Activated CD4-positive, alpha-beta memory T cell treated with anti-CD3 and anti-CD28 coated beads for 36 hours (primary cell): ENCODE data around the gene CDC16. TPM values are rescaled to one million over a fixed set of nuclear protein-coding genes. Genes with fewer than 3 reads are reported as not detected.

Source experiments
- CTCF ChIA-PET: fragments of 350-600 bp; sonication (Branson Sonifier 250); formaldehyde crosslinking; loops from one replicate; lab custom pipeline; 2021; ENCODE audit warnings: antibody characterized with exemption, inconsistent platforms; lab: Charles Lee
- POLR2A ChIA-PET: fragments of 350-600 bp; sonication (Branson Sonifier 250); formaldehyde crosslinking; loops from one replicate; lab custom pipeline; 2021; ENCODE audit warnings: antibody characterized with exemption; lab: Charles Lee
- DNase-seq: peaks from one replicate; pipeline ENCODE4 v3.0.0-alpha.2; 2020
- H3K27ac Mint-ChIP-seq: one replicate; pipeline ENCODE4 v1.8.0; 2021; ENCODE audit warnings: mixed read lengths
- H3K27me3 Mint-ChIP-seq: one replicate; pipeline ENCODE4 v1.8.0; 2021; ENCODE audit warnings: mixed read lengths
- H3K36me3 Mint-ChIP-seq: one replicate; pipeline ENCODE4 v1.8.0; 2021; ENCODE audit warnings: mixed read lengths
- H3K4me1 Mint-ChIP-seq: one replicate; pipeline ENCODE4 v1.8.0; 2021; ENCODE audit warnings: low read depth, mixed read lengths
- H3K4me3 Mint-ChIP-seq: one replicate; pipeline ENCODE4 v1.8.0; 2021; ENCODE audit warnings: mild to moderate bottlenecking, mixed read lengths
- H3K9me3 Mint-ChIP-seq: one replicate; pipeline ENCODE4 v1.8.0; 2021; ENCODE audit warnings: mixed read lengths
- intact Hi-C: fragments of 100-400 bp; cut with micrococcal nuclease; formaldehyde crosslinking; loops from one replicate; pipeline ENCODE4 v1.15.1; 2023
- total RNA-seq, 2 experiments: library from RNA; stranded (reverse); gene quantifications; one replicate each; pipeline ENCODE4 v1.2.3, GENCODE V29; 2021

Gene CDC16
- total RNA-seq, 2 experiments from 2014 or later = 63.1 to 69.8 TPM

GRCh38 chr13:114266241-114266640 lies 31.5 kb downstream of the CDC16 start:
- intact Hi-C loops = no loop called here
- H3K4me3 Mint-ChIP-seq = no peak overlapping the region
- no peak for DNase-seq
- H3K36me3 Mint-ChIP-seq = peaks cover 58% of the 10 kb centered on the region
- H3K27me3 Mint-ChIP-seq = no peaks in the 10 kb centered on the region
- peaks cover 47% of the 10 kb centered on the region for H3K4me1 Mint-ChIP-seq
- no peaks in the 10 kb centered on the region for H3K9me3 Mint-ChIP-seq
- no peak overlapping the region for H3K27ac Mint-ChIP-seq
- ChIA-PET CTCF (interaction anchor here (1.3 kb wide), 1 partner anchor 76 kb away, joined by 4 read pairs; no protein-coding TSS in a partner anchor), POLR2A (no interaction called here)

GRCh38 chr13:114268344-114269280 lies 33.9 kb downstream of the CDC16 start:
- CTCF ChIA-PET = no interaction called here
- H3K27me3 Mint-ChIP-seq = no peaks in the 10 kb centered on the region
- H3K4me3 Mint-ChIP-seq = no peak overlapping the region
- H3K36me3 Mint-ChIP-seq = peaks cover 59% of the 10 kb centered on the region
- peak overlapping the region; percentile 85 for H3K27ac Mint-ChIP-seq
- intact Hi-C loops = loop anchor here (1.0 kb wide), 1 partner anchor 12 kb away; no protein-coding TSS in a partner anchor
- peaks cover 29% of the 10 kb centered on the region for H3K4me1 Mint-ChIP-seq
- POLR2A ChIA-PET = interaction anchor here (1.0 to 1.2 kb wide), 2 partner anchors 13 to 45 kb away, joined by 5 to 6 read pairs; partner anchors contain the start of gene UPF3A
- no peaks in the 10 kb centered on the region for H3K9me3 Mint-ChIP-seq
- DNase-seq = peak; percentile 39

- DNase-seq = peak; percentile 31
- H3K9me3 Mint-ChIP-seq = no peaks in the 10 kb centered on the region
- intact Hi-C loops = loop anchor here (1.0 kb wide), 1 partner anchor 11 kb away; no protein-coding TSS in a partner anchor
- no peak overlapping the region for H3K4me3 Mint-ChIP-seq
- peaks cover 27% of the 10 kb centered on the region for H3K4me1 Mint-ChIP-seq
- H3K27ac Mint-ChIP-seq = peak overlapping the region; percentile 85
- POLR2A ChIA-PET = interaction anchor here (1.0 to 1.2 kb wide), 2 partner anchors 12 to 44 kb away, joined by 5 to 6 read pairs; partner anchors contain the start of gene UPF3A
- H3K27me3 Mint-ChIP-seq = no peaks in the 10 kb centered on the region
- H3K36me3 Mint-ChIP-seq = peaks cover 58% of the 10 kb centered on the region
- CTCF ChIA-PET = no interaction called here
These were observed 34.6 kb downstream of the CDC16 start for GRCh38 chr13:114269281-114269770.

- Mint-ChIP-seq H3K27ac (no peak overlapping the region), H3K36me3 (peaks cover 41% of the 10 kb centered on the region), H3K4me1 (peaks cover 15% of the 10 kb centered on the region), H3K27me3 (no peaks in the 10 kb centered on the region), H3K9me3 (no peaks in the 10 kb centered on the region), H3K4me3 (no peak overlapping the region)
- ChIA-PET CTCF (no interaction called here), POLR2A (no interaction called here)
- intact Hi-C loops = no loop called here
- no peak for DNase-seq
These were observed 38.3 kb downstream of the CDC16 start for GRCh38 chr13:114272977-114273376.

GRCh38 chr13:114275304-114275703 lies 40.6 kb downstream of the CDC16 start:
- no peaks in the 10 kb centered on the region for H3K9me3 Mint-ChIP-seq
- DNase-seq = no peak
- ChIA-PET CTCF (no interaction called here), POLR2A (no interaction called here)
- peaks cover 14% of the 10 kb centered on the region for H3K4me1 Mint-ChIP-seq
- H3K27ac Mint-ChIP-seq = no peak overlapping the region
- no peaks in the 10 kb centered on the region for H3K27me3 Mint-ChIP-seq
- H3K4me3 Mint-ChIP-seq = no peak overlapping the region
- intact Hi-C loops = no loop called here
- H3K36me3 Mint-ChIP-seq = peaks cover 31% of the 10 kb centered on the region

GRCh38 chr13:114279146-114279545 lies 44.4 kb downstream of the CDC16 start:
- ChIA-PET POLR2A (interaction anchor here (1.7 to 2.6 kb wide), 2 partner anchors 34 to 131 kb away, joined by 3 to 11 read pairs; no protein-coding TSS in a partner anchor), CTCF (interaction anchor here (3.4 kb wide), 1 partner anchor 62 kb away, joined by 16 read pairs; no protein-coding TSS in a partner anchor)
- no peak overlapping the region for H3K4me3 Mint-ChIP-seq
- intact Hi-C loops = no loop called here
- H3K36me3 Mint-ChIP-seq = peaks cover 24% of the 10 kb centered on the region
- H3K4me1 Mint-ChIP-seq = peaks cover 28% of the 10 kb centered on the region
- no peaks in the 10 kb centered on the region for H3K9me3 Mint-ChIP-seq
- H3K27me3 Mint-ChIP-seq = no peaks in the 10 kb centered on the region
- H3K27ac Mint-ChIP-seq = peak overlapping the region; percentile 100
- DNase-seq = no peak

- peaks cover 24% of the 10 kb centered on the region for H3K36me3 Mint-ChIP-seq
- DNase-seq = no peak
- H3K4me3 Mint-ChIP-seq = peak overlapping the region; percentile 90
- H3K27ac Mint-ChIP-seq = peak overlapping the region; percentile 100
- ChIA-PET CTCF (interaction anchor here (3.4 kb wide), 1 partner anchor 61 kb away, joined by 16 read pairs; no protein-coding TSS in a partner anchor), POLR2A (interaction anchor here (1.7 to 2.6 kb wide), 3 partner anchors 34 to 132 kb away, joined by 3 to 11 read pairs (median 9); no protein-coding TSS in a partner anchor)
- peaks cover 34% of the 10 kb centered on the region for H3K4me1 Mint-ChIP-seq
- no peaks in the 10 kb centered on the region for H3K27me3 Mint-ChIP-seq
- intact Hi-C loops = loop anchor here (1.0 to 2.0 kb wide), 2 partner anchors 11 to 45 kb away; partner anchors contain the start of gene CDC16
- H3K9me3 Mint-ChIP-seq = no peaks in the 10 kb centered on the region
These were observed 45.2 kb downstream of the CDC16 start for GRCh38 chr13:114279758-114280355.

GRCh38 chr13:114281351-114282040 lies 46.8 kb downstream of the CDC16 start, which contains the start of gene UPF3A:
Gene UPF3A (plus strand): TSS chr13:114281601. CDS start chr13:114281640, 39 bp downstream.
- ChIA-PET CTCF (interaction anchor here (1.2 to 3.4 kb wide), 3 partner anchors 29 to 60 kb away, joined by 3 to 16 read pairs (median 3); no protein-coding TSS in a partner anchor), POLR2A (interaction anchor here (0.9 to 1.9 kb wide), 6 partner anchors 12 to 791 kb away, joined by 3 to 13 read pairs (median 7); partner anchors contain the start of gene DCUN1D2)
- peaks cover 44% of the 10 kb centered on the region for H3K4me1 Mint-ChIP-seq
- peak within 1 kb of the TSS; percentile 100 for H3K27ac Mint-ChIP-seq
- intact Hi-C loops = loop anchor here (1.0 to 2.0 kb wide), 2 partner anchors 32 to 47 kb away; partner anchors contain the start of gene CDC16
- H3K36me3 Mint-ChIP-seq = peaks cover 26% of the 10 kb centered on the region
- DNase-seq = peak; percentile 92
- H3K9me3 Mint-ChIP-seq = no peaks in the 10 kb centered on the region
- H3K4me3 Mint-ChIP-seq = peak within 1 kb of the TSS; percentile 90
- no peaks in the 10 kb centered on the region for H3K27me3 Mint-ChIP-seq

- intact Hi-C loops = no loop called here
- Mint-ChIP-seq H3K27ac (peak overlapping the region; percentile 92), H3K9me3 (no peaks in the 10 kb centered on the region), H3K4me1 (peaks cover 44% of the 10 kb centered on the region), H3K36me3 (peaks cover 32% of the 10 kb centered on the region), H3K27me3 (no peaks in the 10 kb centered on the region), H3K4me3 (peak overlapping the region; percentile 90)
- DNase-seq = peak; percentile 47
- POLR2A ChIA-PET = interaction anchor here (0.5 to 1.8 kb wide), 6 partner anchors 13 to 792 kb away, joined by 3 to 13 read pairs (median 4); partner anchors contain the start of gene DCUN1D2
- CTCF ChIA-PET = interaction anchor here (1.6 to 3.4 kb wide), 2 partner anchors 28 to 59 kb away, joined by 3 to 16 read pairs; no protein-coding TSS in a partner anchor
These were observed 47.5 kb downstream of the CDC16 start for GRCh38 chr13:114282041-114282670.

- Mint-ChIP-seq H3K27me3 (no peaks in the 10 kb centered on the region), H3K4me3 (peak overlapping the region; percentile 8), H3K27ac (peak overlapping the region; percentile 50), H3K9me3 (no peaks in the 10 kb centered on the region), H3K36me3 (peaks cover 38% of the 10 kb centered on the region), H3K4me1 (peaks cover 45% of the 10 kb centered on the region)
- ChIA-PET CTCF (no interaction called here), POLR2A (no interaction called here)
- no peak for DNase-seq
- intact Hi-C loops = no loop called here
These were observed 48.9 kb downstream of the CDC16 start for GRCh38 chr13:114283576-114283975.
